GM18505 (cell line): ENCODE measurements around the gene CHST8.

Experiments
- ATAC-seq: cut with Tn5 transposase; IDR thresholded peaks from one replicate; pipeline ENCODE4 v1.9.1; 2021; ENCODE audit not compliant: unreplicated experiment
- POLR2A ChIP-seq: IDR thresholded peaks from 4 replicates; pipeline ENCODE4 v1.6.1; 2011; ENCODE audit warnings: borderline replicate concordance; ENCODE audit not compliant: insufficient read depth, insufficient read length; ENCODE audit errors: extremely low read depth

The CHST8 gene

GRCh38 chr19:33803383-33803782 is 181.6 kb downstream of the CHST8 start:
- no peak for ATAC-seq

DNA sequence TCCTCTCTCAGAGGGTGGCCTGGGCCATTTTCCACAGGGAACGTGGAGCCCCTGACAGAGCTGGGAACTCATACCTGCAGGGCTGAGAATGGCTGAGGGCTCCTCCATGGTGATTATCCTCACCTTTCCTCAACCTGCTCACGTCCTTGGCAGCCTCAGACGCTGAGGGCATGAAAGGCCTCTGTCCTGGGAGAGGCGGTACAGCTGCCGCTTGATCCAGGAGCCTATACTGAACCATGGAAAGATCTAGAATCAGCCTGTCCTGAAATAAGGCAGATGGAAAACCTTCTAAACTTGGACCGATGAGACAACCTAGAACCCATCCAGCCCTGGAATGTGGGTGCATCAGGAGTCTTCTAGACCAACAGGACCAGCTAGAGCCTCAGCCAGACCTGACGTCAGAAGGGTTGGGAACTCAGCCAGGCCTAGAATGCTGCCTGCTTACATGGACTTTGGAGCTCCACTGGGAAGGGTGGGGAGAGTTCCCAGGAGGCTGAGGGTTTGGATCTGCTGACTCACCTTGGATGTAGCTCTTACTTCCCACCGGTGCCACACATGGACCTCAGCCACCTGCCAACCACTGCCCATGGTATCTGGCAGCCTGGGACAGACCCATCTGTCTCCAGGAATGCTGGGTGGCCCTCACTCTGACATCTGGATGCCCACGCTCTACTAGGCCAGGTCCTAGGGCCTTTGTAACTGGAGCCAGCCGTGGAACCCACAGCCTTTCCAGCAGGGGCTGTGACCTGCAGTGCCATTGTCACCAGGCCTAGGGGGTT is 182.5 kb downstream of the CHST8 start:
- TF ChIP-seq POLR2A, result no peak
- no peak for ATAC-seq

More at GRCh38 chr19:33803383-33803782, 181.6 kb downstream of the CHST8 start:
- TF ChIP-seq POLR2A, result no peak

- no peak for ATAC-seq
- no peak for TF ChIP-seq POLR2A
These were observed 183.6 kb downstream of the CHST8 start for GRCh38 chr19:33805313-33805712.

- ATAC-seq, result no peak
- TF ChIP-seq POLR2A, result no peak
These were observed 184.2 kb downstream of the CHST8 start for GRCh38 chr19:33805840-33806433.

DNA sequence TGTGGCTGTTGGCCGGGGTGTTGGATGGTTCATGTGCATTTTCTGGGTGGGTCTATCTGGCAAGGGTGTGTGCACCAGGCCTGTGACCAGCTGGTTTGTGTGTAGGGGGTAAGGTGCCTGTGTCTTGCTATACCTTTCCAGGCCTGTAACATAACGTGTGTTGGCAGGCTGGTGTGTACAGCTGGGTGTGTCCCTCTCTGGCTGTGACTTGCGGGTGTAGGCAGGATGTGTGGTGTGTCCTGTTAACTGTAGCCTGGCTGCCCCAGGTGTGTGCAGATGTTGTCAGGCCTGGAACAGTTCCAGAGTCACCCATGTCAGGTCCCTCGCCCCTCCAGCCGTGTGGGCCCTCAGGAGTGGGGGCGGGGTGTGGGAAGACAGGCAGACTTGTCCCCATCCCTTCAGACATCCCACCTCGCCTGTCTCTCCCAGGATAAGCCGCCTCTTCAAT is 184.7 kb downstream of the CHST8 start:
- no peak for ATAC-seq
- no peak for TF ChIP-seq POLR2A

DNA sequence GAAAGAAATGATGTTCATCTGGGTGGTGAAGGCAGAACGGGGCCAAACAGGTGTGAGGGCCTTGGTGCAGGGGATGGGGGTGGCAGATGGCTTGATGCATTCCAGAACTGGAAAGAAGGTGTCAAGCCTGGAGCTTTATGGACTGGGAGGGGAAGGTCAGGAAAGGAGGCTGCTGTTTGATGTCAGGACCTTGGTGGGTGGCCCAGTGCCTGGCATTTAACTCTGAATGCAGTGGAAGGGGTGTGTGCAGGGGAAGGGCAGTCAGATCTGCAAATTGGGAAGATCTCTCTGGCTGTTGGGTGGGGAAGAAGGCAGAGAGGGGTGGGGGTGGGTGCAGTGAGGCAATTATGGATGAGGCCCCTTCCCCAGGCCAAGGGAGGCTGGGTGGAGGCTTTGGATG is 186.6 kb downstream of the CHST8 start:
- ATAC-seq, result no peak
- no peak for TF ChIP-seq POLR2A

GRCh38 chr19:33809960-33810359 is 188.2 kb downstream of the CHST8 start:
- no peak for TF ChIP-seq POLR2A
- ATAC-seq, result no peak

- no peak for ATAC-seq
- TF ChIP-seq POLR2A, result no peak
These were observed 189.1 kb downstream of the CHST8 start for GRCh38 chr19:33810821-33811220.

GRCh38 chr19:33811246-33811645 is 189.5 kb downstream of the CHST8 start:
- no peak for TF ChIP-seq POLR2A
- ATAC-seq, result no peak

DNA sequence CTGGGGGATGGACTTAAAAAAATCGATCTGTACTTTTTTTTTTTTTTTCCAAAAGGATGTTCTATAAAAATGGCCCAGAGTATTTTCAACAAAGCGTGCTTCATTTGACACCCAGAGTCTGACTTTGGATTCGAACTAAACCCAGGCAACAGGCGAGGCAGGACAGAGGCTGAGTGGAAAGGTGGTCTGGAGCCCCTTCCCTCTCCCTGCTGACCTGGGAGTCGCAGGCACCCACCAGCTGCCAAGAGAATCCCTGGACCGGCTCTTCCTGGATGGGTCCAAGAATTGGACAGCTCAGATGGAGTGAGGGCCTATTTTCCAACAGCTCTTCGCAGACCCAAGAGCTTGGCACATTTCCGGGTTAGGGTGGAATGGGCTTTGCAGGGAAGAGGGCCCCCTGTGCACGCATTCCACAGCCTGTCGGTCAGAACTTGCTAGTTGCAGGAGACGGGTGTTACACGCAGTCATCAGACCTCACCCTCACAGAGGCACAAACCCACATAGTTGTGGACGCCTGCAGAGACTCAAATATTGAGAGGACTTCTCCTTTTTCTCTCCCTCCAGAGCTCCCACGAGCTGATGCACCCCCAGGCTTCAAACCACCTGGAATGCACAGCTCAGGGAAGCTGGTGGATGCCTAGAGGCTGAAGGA is 190.1 kb downstream of the CHST8 start:
- ATAC-seq, result no peak
- no peak for TF ChIP-seq POLR2A

DNA sequence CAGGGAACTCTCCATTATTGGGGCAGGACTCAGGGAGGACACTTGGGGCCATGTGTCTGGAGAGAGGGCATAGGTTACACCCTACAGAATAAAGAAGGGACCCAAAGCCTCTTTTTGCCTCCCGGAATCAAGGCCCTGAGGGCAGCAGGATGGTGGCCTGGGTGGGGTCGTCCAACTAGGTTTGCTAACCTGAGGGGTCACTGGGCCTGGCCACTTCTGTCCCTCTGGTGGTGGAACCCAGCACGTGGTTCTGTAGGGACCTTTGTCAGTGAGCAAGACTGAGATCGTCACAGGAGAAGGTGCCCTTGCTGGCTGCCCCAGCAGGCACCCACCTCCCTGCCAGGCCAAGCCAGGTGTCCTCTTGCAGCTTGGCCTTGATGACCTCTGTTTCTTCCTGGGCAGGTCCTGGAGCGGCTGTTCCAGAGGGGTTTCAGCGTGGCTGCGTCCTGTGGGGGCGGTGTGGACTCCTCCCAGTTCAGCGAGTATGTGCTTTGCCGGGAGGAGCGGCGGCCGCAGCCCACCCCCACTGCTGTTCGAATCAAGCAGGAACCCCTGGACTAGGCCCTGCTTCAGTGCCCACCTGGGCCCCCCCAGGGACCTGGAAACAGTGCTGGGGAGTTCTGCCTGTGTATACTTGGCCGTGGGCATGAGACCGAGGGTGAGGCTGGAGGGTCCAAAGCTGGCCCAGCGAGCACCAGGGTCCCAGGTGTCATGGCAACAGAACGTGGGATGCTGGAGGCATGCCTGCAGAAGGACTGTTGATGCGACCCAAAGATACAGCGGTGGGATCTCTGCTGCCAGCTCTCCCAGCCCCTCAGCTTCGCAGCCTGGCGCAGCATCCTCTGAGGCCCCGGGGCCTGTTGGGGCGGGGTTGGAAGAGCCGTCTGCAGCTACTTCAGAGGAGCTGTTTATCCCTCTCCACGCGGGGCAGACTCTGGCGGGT is 190.9 kb downstream of the CHST8 start:
- no peak for ATAC-seq
- no peak for TF ChIP-seq POLR2A

GRCh38 chr19:33813391-33814101 is 191.8 kb downstream of the CHST8 start:
- no peak for ATAC-seq
- no peak for TF ChIP-seq POLR2A
